ENCODE data around the gene DHX34. TPM values are rescaled to one million over a fixed set of nuclear protein-coding genes. Genes with fewer than 3 reads are reported as not detected.

DHX34 gene
- 15.9 and 17.2 TPM in 2 replicates for total RNA-seq

GRCh38 chr19:47348819-47349795 is at the start of gene DHX34:
DHX34 (plus strand) TSS chr19:47349315; CDS start chr19:47353031, 3,716 bp downstream.

GRCh38 chr19:47309608-47310007 is 39.5 kb upstream of the DHX34 start, which contains the start of gene C5AR1:
C5AR1 (plus strand) TSS chr19:47309861; CDS start chr19:47309896, 35 bp downstream.

GRCh38 chr19:47331931-47332547 is 17.1 kb upstream of the DHX34 start, which contains the start of gene C5AR2:
C5AR2 (plus strand) TSS chr19:47332175; CDS start chr19:47340800, 8,625 bp downstream.

GRCh38 chr19:47419030-47419783 is 70.1 kb downstream of the DHX34 start, which contains the start of gene MEIS3:
MEIS3 (minus strand) TSS chr19:47419527; CDS start chr19:47419081, 446 bp downstream.

Other genes with a start within 250 kb of the DHX34 start
- gene ZC3H4, start 235.5 kb upstream of the DHX34 start, total RNA-seq: 14.3 and 16.3 TPM in 2 replicates
- 61.0 and 119 TPM in 2 replicates for gene SAE1, start 218.5 kb upstream of the DHX34 start, total RNA-seq
- gene BBC3, start 118.1 kb upstream of the DHX34 start, total RNA-seq: 3.8 and 12.5 TPM in 2 replicates
- 11.9 and 12.0 TPM in 2 replicates for gene CCDC9, start 92.8 kb upstream of the DHX34 start, total RNA-seq
- 3.5 and 4.6 TPM in 2 replicates for gene INAFM1, start 74.4 kb upstream of the DHX34 start, total RNA-seq
- not detected in 2 replicates for gene C5AR1, start 39.5 kb upstream of the DHX34 start, total RNA-seq
- not detected in 2 replicates for gene C5AR2, start 17.1 kb upstream of the DHX34 start, total RNA-seq
- 0.80 and 7.3 TPM in 2 replicates for gene MEIS3, start 70.2 kb downstream of the DHX34 start, total RNA-seq
- gene SLC8A2, start 122.6 kb downstream of the DHX34 start, total RNA-seq: 0.16 TPM in 1 of 2 replicates, not detected in the other
- 2.9 and 3.2 TPM in 2 replicates for gene KPTN, start 134.9 kb downstream of the DHX34 start, total RNA-seq
- gene NAPA, start 165.7 kb downstream of the DHX34 start, total RNA-seq: 71.0 and 88.9 TPM in 2 replicates
- gene ZNF541, start 223.8 kb downstream of the DHX34 start, total RNA-seq: not detected in 2 replicates